Ovary (tissue), 3 donors: ENCODE results near the gene CADM2.

Experiments used
- CTCF ChIP-seq, 3 donors: fragments of 450-650 bp in 2 of 3; fragments of 200-600 bp in 1 of 3; IDR thresholded peaks; one replicate each; pipeline versions ENCODE4 v1.5.1 to v1.8.0; 2016 to 2022; ENCODE audit warnings: antibody characterized with exemption in 3 of 3, mild to moderate bottlenecking in 1 of 3
- EP300 ChIP-seq: sonication (generic); formaldehyde crosslinking; IDR thresholded peaks from one replicate; pipeline ENCODE4 v1.6.1; 2017; ENCODE audit warnings: antibody characterized with exemption
- POLR2A ChIP-seq: fragments of 450-650 bp; IDR thresholded peaks from one replicate; pipeline ENCODE4 v1.6.1; 2017; ENCODE audit warnings: antibody characterized with exemption, mild to moderate bottlenecking, moderate library complexity
- donor health status: DM: no; HTN: no; CAD: no.

GRCh38 chr3:85432081-85432480 lies 473.3 kb downstream of the CADM2 start:
- no peak for TF ChIP-seq EP300
- no peak for TF ChIP-seq CTCF (IDR thresholded peaks at IDR 0.05)
- TF ChIP-seq POLR2A: no peak
